NCI-H1694 (cell line): Measurements from ENCODE around the gene ZNF329.

Experiments
- DNase-seq: peaks from one replicate; lab custom pipeline; 2025; lab: John Stamatoyannopoulos, UW

The ZNF329 gene

DNA sequence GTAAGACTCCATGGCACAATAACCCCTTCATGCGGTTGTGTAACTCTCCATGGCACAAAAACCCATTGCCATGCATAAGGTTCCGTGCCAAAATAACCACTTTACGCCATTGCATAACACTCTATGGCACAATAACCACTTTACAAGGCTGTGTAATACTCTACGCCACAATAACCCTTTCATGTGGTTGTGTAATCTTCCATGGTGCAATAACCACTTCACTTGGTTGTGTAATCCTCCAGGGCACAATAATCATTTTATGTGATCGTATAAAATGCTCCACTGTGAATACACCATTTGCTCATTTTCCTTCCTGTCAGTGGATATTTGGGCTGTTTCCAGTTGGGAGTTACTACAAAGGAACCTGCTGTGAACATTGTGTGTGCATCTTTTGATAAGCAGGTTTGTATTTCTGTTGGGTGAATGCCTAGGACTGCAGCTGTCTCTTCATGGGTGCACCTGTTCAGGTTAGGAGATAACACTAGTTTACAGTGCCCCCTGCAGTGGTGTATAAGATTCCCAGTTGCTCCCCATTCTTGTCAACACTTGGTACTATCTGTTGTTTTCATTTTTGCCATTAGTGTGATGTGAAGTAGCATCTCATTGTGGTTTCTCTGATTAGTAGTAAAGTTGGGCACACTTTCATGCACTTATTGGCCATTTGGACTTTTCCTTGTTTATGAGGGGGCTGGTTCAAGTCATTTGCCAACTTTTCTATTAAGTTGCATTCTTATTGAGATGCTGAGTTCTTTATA, 31.4 kb downstream of the ZNF329 start:
- no peak for DNase-seq

GRCh38 chr19:58117841-58118575, 32.6 kb downstream of the ZNF329 start:
- DNase-seq = no peak

GRCh38 chr19:58108546-58108817, 42.1 kb downstream of the ZNF329 start:
- no peak for DNase-seq

- DNase-seq = no peak
These were observed 42.6 kb downstream of the ZNF329 start for GRCh38 chr19:58107778-58108545.

DNA sequence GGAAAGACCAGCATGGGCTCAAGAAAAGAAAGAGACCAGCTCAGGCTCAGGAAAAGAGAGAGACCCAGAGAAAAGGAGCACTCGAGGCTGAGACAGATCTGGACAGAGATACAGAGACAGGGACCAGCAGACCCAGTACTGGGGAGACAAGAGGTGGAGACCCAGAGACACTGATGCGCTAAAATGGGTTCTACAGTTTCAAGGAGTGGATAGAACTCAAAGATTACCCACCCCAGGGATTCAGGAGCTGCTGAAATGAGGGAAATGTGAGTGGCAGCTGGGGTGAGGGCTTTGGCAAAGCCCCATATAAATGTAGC, 51.9 kb downstream of the ZNF329 start:
- no peak for DNase-seq

DNA sequence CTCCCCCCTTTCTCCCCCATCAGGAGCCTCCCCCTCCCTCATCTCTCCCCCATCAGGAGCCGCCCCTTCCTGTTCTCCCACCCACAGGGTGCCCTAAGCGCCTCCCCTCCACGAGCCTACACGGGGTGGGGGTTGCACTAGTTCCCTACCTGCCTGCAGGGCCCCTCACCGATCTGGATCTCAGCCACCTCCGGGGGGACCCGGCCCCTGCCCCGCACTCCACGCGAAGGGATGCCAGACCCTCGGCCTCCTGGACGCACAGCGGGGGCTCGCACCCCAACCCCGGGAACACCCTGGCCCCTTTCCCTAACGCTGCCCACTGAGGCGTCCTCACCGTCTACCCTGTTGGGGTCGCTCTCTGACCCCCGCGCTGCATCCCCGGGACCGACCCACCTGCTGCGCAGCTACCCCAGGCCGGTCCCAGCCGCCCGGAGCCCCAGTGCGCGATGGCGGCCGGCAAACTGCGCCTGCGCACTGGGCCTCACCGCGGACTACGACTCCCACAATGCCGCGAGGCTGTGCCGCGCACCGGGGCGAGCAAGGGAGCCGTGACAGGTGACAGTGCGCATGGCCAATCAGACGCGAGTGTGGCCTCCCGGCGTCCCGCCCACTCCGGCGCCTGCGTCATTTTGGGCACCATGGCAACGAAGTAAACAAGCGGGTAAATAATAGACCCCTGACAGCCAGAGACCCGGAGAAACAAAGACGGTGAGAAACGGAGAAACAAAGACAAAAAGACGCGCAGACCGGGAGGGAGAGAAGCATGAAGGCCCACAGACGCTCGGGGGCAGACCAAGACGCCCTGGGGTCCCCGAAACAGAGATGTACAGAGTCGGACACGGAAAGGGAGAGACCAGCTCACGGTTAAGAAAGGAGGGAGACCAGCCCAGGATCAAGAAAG, 52.6 kb downstream of the ZNF329 start, which contains the start of gene ZSCAN18:
Gene ZSCAN18 (minus strand): TSS at position 451 of the 901 bp plus-strand sequence. CDS start 7,964 bp downstream, outside the sequence.
- no peak for DNase-seq

GRCh38 chr19:58097349-58097748, 53.2 kb downstream of the ZNF329 start:
- DNase-seq = no peak

GRCh38 chr19:58096884-58097283, 53.7 kb downstream of the ZNF329 start:
- no peak for DNase-seq

GRCh38 chr19:58095328-58095727, 55.3 kb downstream of the ZNF329 start:
- no peak for DNase-seq

DNA sequence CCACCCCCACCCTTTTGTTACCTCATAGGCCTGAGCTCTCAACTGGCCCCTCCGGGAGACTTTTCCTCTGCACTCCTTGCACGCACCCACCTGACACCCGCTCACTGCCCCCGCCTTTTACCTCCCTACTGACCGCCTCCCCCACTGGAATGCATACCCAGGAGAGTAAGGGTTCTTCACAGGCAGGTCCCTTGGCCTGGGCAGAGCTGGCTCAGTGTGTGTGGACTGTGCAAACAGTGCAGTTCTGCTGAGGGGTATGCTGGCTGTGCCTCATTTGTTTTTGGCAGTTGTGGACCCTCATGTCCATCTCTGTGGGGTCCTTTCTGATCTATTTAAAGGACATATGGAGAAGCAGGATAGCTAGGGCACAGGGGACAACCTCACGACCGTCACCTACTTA, 57.5 kb downstream of the ZNF329 start:
- DNase-seq = no peak

DNA sequence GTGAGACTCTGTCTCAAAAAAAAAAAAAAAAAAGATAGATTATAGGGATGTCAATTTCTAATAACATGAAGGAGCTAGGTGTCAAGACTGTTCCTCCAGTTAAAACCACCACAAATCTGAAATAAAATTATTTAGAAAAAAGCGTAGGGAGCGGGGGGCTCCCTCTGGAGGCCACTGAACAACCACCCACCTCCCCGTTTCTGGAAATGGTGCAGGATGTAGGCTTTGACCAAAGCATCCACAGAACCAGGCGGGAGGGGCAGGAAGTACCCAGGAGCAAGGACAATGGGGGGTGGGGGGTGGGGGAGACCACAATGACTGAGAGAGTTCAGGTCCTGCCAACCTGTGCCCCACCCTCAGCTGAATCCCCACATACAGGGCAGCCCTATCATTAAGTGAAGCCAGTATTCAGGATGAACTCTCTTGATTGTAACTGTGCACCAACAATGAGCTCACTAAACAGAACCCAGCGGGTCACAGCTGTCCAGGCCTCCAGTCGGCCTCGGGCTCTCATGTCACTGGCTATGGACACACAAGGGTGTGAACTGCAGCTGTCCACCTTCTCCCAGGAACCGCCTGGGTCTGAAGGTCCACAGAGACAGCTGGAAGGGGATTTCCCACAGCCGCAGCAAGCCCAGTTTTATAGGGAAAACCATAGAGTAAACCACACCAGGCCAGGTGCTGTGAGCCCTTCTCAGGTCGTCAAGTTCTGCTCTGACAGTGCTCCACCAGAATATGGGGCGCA, 59.2 kb downstream of the ZNF329 start:
- no peak for DNase-seq

- DNase-seq = no peak
These were observed 60.7 kb downstream of the ZNF329 start for GRCh38 chr19:58089846-58090245.

- DNase-seq = no peak
These were observed 62.0 kb downstream of the ZNF329 start for GRCh38 chr19:58088521-58089052.

- DNase-seq = no peak
These were observed 63.5 kb downstream of the ZNF329 start for GRCh38 chr19:58086825-58087710.

DNA sequence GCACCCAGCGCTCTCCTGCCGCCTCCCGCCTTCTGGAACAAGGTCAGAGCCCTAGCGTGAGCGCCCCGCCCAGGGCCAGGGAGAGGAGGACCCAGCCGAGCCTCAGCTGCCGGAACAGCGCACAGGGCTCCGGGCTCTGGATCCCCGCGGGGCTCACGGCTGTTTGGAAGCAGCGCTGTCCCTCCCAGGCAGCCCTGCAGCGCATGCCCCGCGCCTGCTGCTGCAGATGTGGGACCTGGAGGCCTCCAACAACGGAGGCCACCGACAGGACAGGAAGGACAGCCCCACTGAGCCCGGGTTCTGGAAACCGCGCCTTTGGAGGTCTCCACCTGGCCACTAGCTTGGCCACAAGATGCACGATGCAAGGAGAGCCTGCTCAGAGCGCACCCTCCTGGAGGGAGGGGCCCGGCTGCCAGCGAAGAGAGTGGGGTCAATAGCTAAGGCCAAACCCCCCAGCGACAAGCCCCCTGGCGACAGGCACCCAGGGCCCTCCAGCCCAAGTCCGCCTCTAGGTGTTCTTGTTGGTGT, 65.2 kb downstream of the ZNF329 start:
- DNase-seq = no peak

- no peak for DNase-seq
These were observed 65.8 kb downstream of the ZNF329 start for GRCh38 chr19:58084596-58085347.

DNA sequence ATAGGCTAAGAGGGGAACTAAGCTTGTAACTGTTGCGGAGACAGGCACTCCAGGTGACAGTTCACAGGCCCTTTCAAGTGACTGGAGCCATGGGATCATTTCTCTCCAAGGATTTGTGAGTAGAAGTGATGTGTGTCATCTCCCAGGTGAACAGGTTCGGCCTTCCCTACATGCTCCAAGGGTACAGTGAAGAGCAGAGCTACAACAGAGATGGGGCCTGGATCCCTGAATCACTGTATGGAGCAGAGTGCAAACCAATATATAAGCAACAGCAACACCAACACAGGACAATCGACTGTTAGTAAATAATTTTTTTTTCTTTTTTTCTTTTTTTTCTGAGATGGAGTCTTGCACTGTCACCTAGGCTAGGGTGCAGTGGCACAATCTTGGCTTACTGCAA, 67.6 kb downstream of the ZNF329 start:
- no peak for DNase-seq

GRCh38 chr19:58079792-58080191, 70.8 kb downstream of the ZNF329 start:
- no peak for DNase-seq
